Caco-2 (cell line): ENCODE results near the gene RGS16. TPM values are rescaled to one million over a fixed set of nuclear protein-coding genes. Genes with fewer than 3 reads are reported as not detected.

ENCODE experiments used
- BruUV-seq: library from RNA; stranded (reverse); fragments of 400-500 nt; replicated peaks from 2 replicates; lab custom pipeline; 2021; lab: Mats Ljungman, UMichigan
- CTCF ChIA-PET: fragments of 300-600 bp; sonication (Branson Sonifier 250); formaldehyde crosslinking; loops from one replicate; lab custom pipeline; 2022; ENCODE audit warnings: antibody characterized with exemption; lab: Charles Lee
- POLR2A ChIA-PET: fragments of 300-600 bp; sonication (Branson Sonifier 250); formaldehyde crosslinking; loops from one replicate; lab custom pipeline; 2022; ENCODE audit warnings: antibody characterized with exemption; lab: Charles Lee
- DNase-seq, 2 experiments: peaks; one replicate each; pipeline versions ENCODE4 v3.0.0 to v3.0.0-alpha.2; 2020 to 2022
- H3K27me3 ChIP-seq: replicated peaks from 2 replicates; pipeline ENCODE4 v1.6.0; 2011; ENCODE audit warnings: low read length; ENCODE audit not compliant: control insufficient read depth, insufficient read depth
- H3K36me3 ChIP-seq: 2 replicates; pipeline ENCODE4 v1.5.1; 2011; ENCODE audit warnings: low read length; ENCODE audit not compliant: control insufficient read depth, insufficient read depth
- H3K4me1 ChIP-seq: fragments of 250-450 bp; sonication (Bioruptor Pico); 2 replicates; pipeline ENCODE4 v1.5.1; 2020; ENCODE audit warnings: mild to moderate bottlenecking
- H3K4me3 ChIP-seq: 2 replicates; pipeline ENCODE4 v1.5.1; 2011; ENCODE audit warnings: low read depth, mild to moderate bottlenecking, control low read depth, low read length
- H3K9me3 ChIP-seq: fragments of 250-450 bp; sonication (Bioruptor Pico); 2 replicates; pipeline ENCODE4 v1.5.1; 2020; ENCODE audit warnings: mild to moderate bottlenecking, moderate library complexity
- H3K27ac Mint-ChIP-seq: one replicate; pipeline ENCODE4 v1.8.0; 2022; ENCODE audit warnings: mixed read lengths; ENCODE audit not compliant: unreplicated experiment
- H3K27me3 Mint-ChIP-seq: one replicate; pipeline ENCODE4 v1.8.0; 2022; ENCODE audit warnings: mixed read lengths; ENCODE audit not compliant: insufficient read depth, unreplicated experiment
- H3K36me3 Mint-ChIP-seq: one replicate; pipeline ENCODE4 v1.8.0; 2022; ENCODE audit warnings: mild to moderate bottlenecking, mixed read lengths; ENCODE audit not compliant: insufficient read depth, unreplicated experiment
- H3K4me1 Mint-ChIP-seq: one replicate; pipeline ENCODE4 v1.8.0; 2022; ENCODE audit warnings: low read depth, mixed read lengths; ENCODE audit not compliant: unreplicated experiment
- H3K4me3 Mint-ChIP-seq: one replicate; pipeline ENCODE4 v1.8.0; 2022; ENCODE audit warnings: mild to moderate bottlenecking, moderate library complexity, mixed read lengths; ENCODE audit not compliant: unreplicated experiment
- H3K9me3 Mint-ChIP-seq: one replicate; pipeline ENCODE4 v1.8.0; 2022; ENCODE audit warnings: mixed read lengths; ENCODE audit not compliant: unreplicated experiment
- intact Hi-C: fragments of 100-400 bp; cut with micrococcal nuclease; formaldehyde crosslinking; loops from one replicate; pipeline ENCODE4 v1.10.0; 2022; ENCODE audit not compliant: unreplicated experiment
- total RNA-seq: library from RNA; stranded (reverse); gene quantifications from 2 replicates; pipeline ENCODE4 v1.2.3, GENCODE V29; 2022
- TF ChIP-seq, protein P1 (sequence below), 2 experiments: fragments of 200-600 bp in 1 of 2; IDR thresholded peaks; 1 replicate in 1 of 2; 2 replicates in 1 of 2; pipeline versions ENCODE4 v1.5.1 to v1.8.0; 2011 to 2022; ENCODE audit warnings: antibody characterized with exemption in 1 of 2, control low read depth in 1 of 2, inconsistent platforms in 1 of 2, low read depth in 1 of 2, low read length in 1 of 2, mild to moderate bottlenecking in 1 of 2, moderate library complexity in 1 of 2; ENCODE audit not compliant: insufficient read depth in 1 of 2, severe bottlenecking in 1 of 2, unreplicated experiment in 1 of 2

The RGS16 gene
- total RNA-seq, 1 experiment from 2014 or later = 1.2 TPM

DNA sequence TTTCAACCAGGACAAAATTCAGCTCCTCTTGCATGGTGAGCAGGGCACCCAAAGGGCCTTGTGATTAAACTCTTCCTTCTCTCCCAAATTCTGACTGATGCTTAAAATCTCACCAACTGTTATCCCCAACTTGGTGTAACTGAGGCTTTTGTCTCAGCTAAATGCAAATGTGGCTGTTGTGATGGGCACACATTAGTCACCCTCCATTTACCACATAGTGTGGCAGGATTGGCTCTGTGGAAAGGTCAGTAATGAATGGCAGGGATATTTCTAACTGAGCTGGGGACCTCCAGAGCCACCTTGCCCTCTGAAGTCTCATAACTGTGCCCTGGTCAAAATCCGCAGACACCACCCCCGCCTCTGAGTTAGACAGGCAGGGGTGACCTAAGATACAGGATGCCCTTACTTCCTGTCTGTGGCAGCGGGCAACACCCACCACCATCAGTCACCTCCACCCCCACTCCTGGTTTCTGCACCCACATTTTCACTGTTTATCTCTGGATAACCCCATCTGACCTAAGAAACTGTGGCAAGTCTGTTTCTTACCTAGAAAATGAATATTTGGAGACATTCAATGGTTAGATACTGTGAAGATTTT lies 25.4 kb upstream of the RGS16 start:
- H3K4me1 ChIP-seq = peaks cover 16% of the 10 kb centered on the region; the same call in 1 of the 2 replicates
- Mint-ChIP-seq H3K36me3 (no peaks in the 10 kb centered on the region), H3K27me3 (no peaks in the 10 kb centered on the region), H3K4me3 (no peak overlapping the region), H3K4me1 (peaks cover 47% of the 10 kb centered on the region), H3K9me3 (no peaks in the 10 kb centered on the region), H3K27ac (no peak overlapping the region)
- POLR2A ChIA-PET = no interaction called here
- no peaks in the 10 kb centered on the region for H3K9me3 ChIP-seq
- no peak overlapping the region for H3K4me3 ChIP-seq
- H3K27me3 ChIP-seq = no peaks in the 10 kb centered on the region
- H3K36me3 ChIP-seq = no peaks in the 10 kb centered on the region
- CTCF ChIA-PET = no interaction called here
- BruUV-seq = no TSS peak
- intact Hi-C loops = no loop called here
- no peak for DNase-seq
- TF ChIP-seq, protein P1, sequence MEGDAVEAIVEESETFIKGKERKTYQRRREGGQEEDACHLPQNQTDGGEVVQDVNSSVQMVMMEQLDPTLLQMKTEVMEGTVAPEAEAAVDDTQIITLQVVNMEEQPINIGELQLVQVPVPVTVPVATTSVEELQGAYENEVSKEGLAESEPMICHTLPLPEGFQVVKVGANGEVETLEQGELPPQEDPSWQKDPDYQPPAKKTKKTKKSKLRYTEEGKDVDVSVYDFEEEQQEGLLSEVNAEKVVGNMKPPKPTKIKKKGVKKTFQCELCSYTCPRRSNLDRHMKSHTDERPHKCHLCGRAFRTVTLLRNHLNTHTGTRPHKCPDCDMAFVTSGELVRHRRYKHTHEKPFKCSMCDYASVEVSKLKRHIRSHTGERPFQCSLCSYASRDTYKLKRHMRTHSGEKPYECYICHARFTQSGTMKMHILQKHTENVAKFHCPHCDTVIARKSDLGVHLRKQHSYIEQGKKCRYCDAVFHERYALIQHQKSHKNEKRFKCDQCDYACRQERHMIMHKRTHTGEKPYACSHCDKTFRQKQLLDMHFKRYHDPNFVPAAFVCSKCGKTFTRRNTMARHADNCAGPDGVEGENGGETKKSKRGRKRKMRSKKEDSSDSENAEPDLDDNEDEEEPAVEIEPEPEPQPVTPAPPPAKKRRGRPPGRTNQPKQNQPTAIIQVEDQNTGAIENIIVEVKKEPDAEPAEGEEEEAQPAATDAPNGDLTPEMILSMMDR (IDR thresholded peaks at IDR 0.05; ENCODE audit: insufficient read depth in 1 of 2, low read depth in 1 of 2, low read length in 1 of 2, severe bottlenecking in 1 of 2, unreplicated experiment in 1 of 2) = no peak

DNA sequence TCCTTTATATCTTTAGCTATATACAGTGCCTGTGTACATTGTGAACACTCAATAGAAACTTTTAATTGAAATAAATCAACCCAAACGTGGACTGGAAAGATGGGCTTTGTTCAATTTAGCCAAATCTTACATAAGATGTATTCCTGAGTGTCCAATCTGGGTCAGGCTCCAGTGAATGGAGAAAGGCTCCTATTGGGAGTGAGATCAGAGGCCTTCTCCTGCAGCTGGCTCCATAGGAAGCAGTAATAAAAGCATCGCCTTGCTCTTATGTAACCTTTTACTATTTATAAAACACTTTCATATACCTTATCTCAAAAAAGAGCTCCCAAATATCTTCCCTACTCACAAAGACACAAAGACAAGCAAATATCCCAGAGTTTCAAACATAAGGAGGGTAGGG lies 24.9 kb upstream of the RGS16 start:
- no peak for DNase-seq
- CTCF ChIA-PET = no interaction called here
- H3K4me1 ChIP-seq = peaks cover 16% of the 10 kb centered on the region; the same call in 1 of the 2 replicates
- H3K9me3 ChIP-seq = no peaks in the 10 kb centered on the region
- BruUV-seq = no TSS peak
- Mint-ChIP-seq H3K4me1 (peaks cover 45% of the 10 kb centered on the region), H3K4me3 (no peak overlapping the region), H3K27ac (no peak overlapping the region), H3K27me3 (no peaks in the 10 kb centered on the region), H3K36me3 (no peaks in the 10 kb centered on the region), H3K9me3 (no peaks in the 10 kb centered on the region)
- intact Hi-C loops = no loop called here
- TF ChIP-seq, protein P1 (IDR thresholded peaks at IDR 0.05; ENCODE audit: insufficient read depth in 1 of 2, low read depth in 1 of 2, low read length in 1 of 2, severe bottlenecking in 1 of 2, unreplicated experiment in 1 of 2) = no peak
- no peak overlapping the region for H3K4me3 ChIP-seq
- no peaks in the 10 kb centered on the region for H3K27me3 ChIP-seq
- POLR2A ChIA-PET = no interaction called here
- no peaks in the 10 kb centered on the region for H3K36me3 ChIP-seq

- TF ChIP-seq, protein P1 (IDR thresholded peaks at IDR 0.05; ENCODE audit: insufficient read depth in 1 of 2, low read depth in 1 of 2, low read length in 1 of 2, severe bottlenecking in 1 of 2, unreplicated experiment in 1 of 2) = no peak
- Mint-ChIP-seq H3K36me3 (no peaks in the 10 kb centered on the region), H3K27me3 (no peaks in the 10 kb centered on the region), H3K4me1 (peaks cover 41% of the 10 kb centered on the region), H3K27ac (no peak overlapping the region), H3K9me3 (no peaks in the 10 kb centered on the region), H3K4me3 (no peak overlapping the region)
- H3K4me1 ChIP-seq = peaks cover 16% of the 10 kb centered on the region; the same call in 1 of the 2 replicates
- POLR2A ChIA-PET = no interaction called here
- CTCF ChIA-PET = no interaction called here
- intact Hi-C loops = no loop called here
- DNase-seq = no peak
- no peak overlapping the region for H3K4me3 ChIP-seq
- no peaks in the 10 kb centered on the region for H3K27me3 ChIP-seq
- H3K9me3 ChIP-seq = no peaks in the 10 kb centered on the region
- no TSS peak for BruUV-seq
- no peaks in the 10 kb centered on the region for H3K36me3 ChIP-seq
Measured at GRCh38 chr1:182628657-182629056, 24.5 kb upstream of the RGS16 start.
